Neural cell (in vitro differentiated cells): ENCODE results near the gene ZNF407. TPM values are rescaled to one million over a fixed set of nuclear protein-coding genes. Genes with fewer than 3 reads are reported as not detected.

Source experiments
- H2AFZ ChIP-seq: fragments of 200-600, 300-800 bp; sonication (generic), shearing (Covaris generic); 2 replicates; pipeline ENCODE4 v1.6.0; 2014; ENCODE audit warnings: low read depth, mild to moderate bottlenecking, antibody characterized with exemption, low read length, moderate library complexity
- H3F3A ChIP-seq: fragments of 200-600 bp; shearing (Covaris generic); 2 replicates; pipeline ENCODE4 v1.6.1; 2016; ENCODE audit warnings: mild to moderate bottlenecking, moderate library complexity, mixed read lengths, antibody characterized with exemption, low read length; ENCODE audit not compliant: insufficient read depth, poor library complexity, severe bottlenecking
- H3K27ac ChIP-seq: fragments of 200-600, 300-800 bp; sonication (generic), shearing (Covaris generic); 2 replicates; pipeline ENCODE4 v1.5.1; 2014; ENCODE audit warnings: mild to moderate bottlenecking, low read length, moderate library complexity
- H3K27me3 ChIP-seq: fragments of 300-800, 200-600 bp; sonication (generic), shearing (Covaris generic); 2 replicates; pipeline ENCODE4 v1.6.0; 2014; ENCODE audit warnings: mild to moderate bottlenecking, low read depth, low read length, moderate library complexity; ENCODE audit not compliant: insufficient read depth
- H3K36me3 ChIP-seq: fragments of 300-800, 200-600 bp; sonication (generic), shearing (Covaris generic); 2 replicates; pipeline ENCODE4 v1.5.1; 2014; ENCODE audit warnings: mild to moderate bottlenecking, antibody characterized with exemption, low read length, moderate library complexity; ENCODE audit not compliant: insufficient read depth
- H3K4me2 ChIP-seq: fragments of 300-800, 200-600 bp; sonication (generic), shearing (Covaris generic); 2 replicates; pipeline ENCODE4 v1.6.0; 2014; ENCODE audit warnings: mild to moderate bottlenecking, low read length
- H3K4me3 ChIP-seq: fragments of 300-800, 200-600 bp; sonication (generic), shearing (Covaris generic); 2 replicates; pipeline ENCODE4 v1.5.1; 2014; ENCODE audit warnings: mild to moderate bottlenecking, low read length, moderate library complexity
- H3K79me2 ChIP-seq: fragments of 200-600 bp; shearing (Covaris generic); replicated peaks from 2 replicates; pipeline ENCODE4 v1.6.0; 2014; ENCODE audit warnings: mild to moderate bottlenecking, low read length, moderate library complexity; ENCODE audit not compliant: insufficient read depth
- H3K9ac ChIP-seq: fragments of 300-800, 200-600 bp; sonication (generic), shearing (Covaris generic); 2 replicates; pipeline ENCODE4 v1.6.1; 2016; ENCODE audit warnings: mild to moderate bottlenecking, low read length, mixed read lengths
- H3K9me2 ChIP-seq: fragments of 200-600 bp; shearing (Covaris generic); 2 replicates; pipeline ENCODE4 v1.6.1; 2016; ENCODE audit warnings: mild to moderate bottlenecking, low read length, mixed read lengths; ENCODE audit not compliant: insufficient read depth
- H3K9me3 ChIP-seq: fragments of 200-600, 300-800 bp; sonication (generic), shearing (Covaris generic); 2 replicates; pipeline ENCODE4 v1.6.1; 2016; ENCODE audit warnings: mild to moderate bottlenecking, mixed run types, low read length, moderate library complexity, mixed read lengths
- H4K20me1 ChIP-seq: fragments of 200-600 bp; shearing (Covaris generic); 2 replicates; pipeline ENCODE4 v1.6.1; 2016; ENCODE audit warnings: mild to moderate bottlenecking, mixed run types; ENCODE audit not compliant: insufficient read depth
- CTCF ChIP-seq: fragments of 450-650 bp; IDR thresholded peaks from 2 replicates; pipeline ENCODE4 v1.5.1; 2014; ENCODE audit warnings: antibody characterized with exemption, mild to moderate bottlenecking, moderate library complexity; ENCODE audit not compliant: poor library complexity, severe bottlenecking
- EP300 ChIP-seq: fragments of 450-650 bp; conservative IDR thresholded peaks from 2 replicates; pipeline ENCODE4 v1.6.1; 2014; ENCODE audit warnings: antibody characterized with exemption, mild to moderate bottlenecking, moderate library complexity; ENCODE audit not compliant: poor library complexity, severe bottlenecking
- EZH2 ChIP-seq: fragments of 200-600, 300-800 bp; shearing (Covaris generic), sonication (generic); IDR thresholded peaks from 2 replicates; pipeline ENCODE4 v1.6.1; 2014; ENCODE audit warnings: antibody characterized with exemption, low read length, borderline replicate concordance, mild to moderate bottlenecking; ENCODE audit not compliant: insufficient read depth, poor library complexity, severe bottlenecking
- MXI1 ChIP-seq: fragments of 450-650 bp; conservative IDR thresholded peaks from 2 replicates; pipeline ENCODE4 v1.6.1; 2014; ENCODE audit warnings: antibody characterized with exemption, mild to moderate bottlenecking; ENCODE audit not compliant: poor library complexity, severe bottlenecking
- POLR2AphosphoS5 ChIP-seq: IDR thresholded peaks from 2 replicates; pipeline ENCODE4 v1.6.1; 2012
- RAD21 ChIP-seq: fragments of 450-650 bp; conservative IDR thresholded peaks from 2 replicates; pipeline ENCODE4 v1.6.1; 2014; ENCODE audit warnings: antibody characterized with exemption, mild to moderate bottlenecking, moderate library complexity
- REST ChIP-seq: IDR thresholded peaks from 2 replicates; pipeline ENCODE4 v1.6.1; 2012; ENCODE audit warnings: borderline replicate concordance
- SMC3 ChIP-seq: fragments of 450-650 bp; conservative IDR thresholded peaks from 2 replicates; pipeline ENCODE4 v1.6.1; 2014; ENCODE audit warnings: antibody characterized with exemption, mild to moderate bottlenecking, moderate library complexity; ENCODE audit not compliant: poor library complexity
- TAF1 ChIP-seq: IDR thresholded peaks from 2 replicates; pipeline ENCODE4 v1.6.1; 2012; ENCODE audit warnings: low read depth
- polyA plus RNA-seq: library from polyadenylated mRNA; depleted of rRNA; stranded (reverse); fragments of >200 nt; gene quantifications from 2 replicates; pipeline ENCODE4 v1.2.3, GENCODE V29; 2014

Gene ZNF407
- polyA plus RNA-seq, 1 donor from 2014 or later: 2.9 TPM

- Histone ChIP-seq H3K4me2 (no peak overlapping the region), H4K20me1 (no peaks in the 10 kb centered on the region), H2AFZ (no peak overlapping the region), H3K4me3 (no peak overlapping the region), H3K27me3 (peaks cover 12% of the 10 kb centered on the region), H3K27ac (no peak overlapping the region), H3K9me3 (no peaks in the 10 kb centered on the region), H3K9ac (no peak overlapping the region), H3K9me2 (no peaks in the 10 kb centered on the region), H3F3A (peaks cover 4% of the 10 kb centered on the region), H3K36me3 (no peaks in the 10 kb centered on the region), H3K79me2 (no peaks in the 10 kb centered on the region)
- no peak for TF ChIP-seq REST
- TF ChIP-seq EP300: no peak
- no peak for TF ChIP-seq MXI1
- TF ChIP-seq TAF1: no peak
- no peak for TF ChIP-seq EZH2
- TF ChIP-seq SMC3: no peak
- TF ChIP-seq CTCF: no peak
- no peak for TF ChIP-seq RAD21
- TF ChIP-seq POLR2AphosphoS5: no peak
These were observed 440.0 kb downstream of the ZNF407 start for GRCh38 chr18:75037689-75037955.

GRCh38 chr18:75041586-75041985, 443.9 kb downstream of the ZNF407 start:
- Histone ChIP-seq H3F3A (peaks cover 4% of the 10 kb centered on the region), H2AFZ (no peak overlapping the region), H3K4me3 (no peak overlapping the region), H3K79me2 (no peaks in the 10 kb centered on the region), H4K20me1 (no peaks in the 10 kb centered on the region), H3K27ac (no peak overlapping the region), H3K4me2 (no peak overlapping the region), H3K36me3 (no peaks in the 10 kb centered on the region), H3K9me3 (no peaks in the 10 kb centered on the region), H3K9me2 (no peaks in the 10 kb centered on the region), H3K27me3 (peaks cover 7% of the 10 kb centered on the region), H3K9ac (no peak overlapping the region)
- TF ChIP-seq RAD21 (no peak), CTCF (no peak), EP300 (no peak), MXI1 (no peak), TAF1 (no peak), POLR2AphosphoS5 (no peak), REST (no peak), EZH2 (no peak), SMC3 (no peak)
